AG09319 (cell line): ENCODE data around the gene ARHGDIG.

Source experiments
- DNase-seq: peaks from one replicate; pipeline ENCODE4 v3.0.0-alpha.2; 2010; ENCODE audit warnings: low read depth; ENCODE audit errors: extremely low read depth
- CTCF ChIP-seq: IDR thresholded peaks from 2 replicates; pipeline ENCODE4 v1.5.1; 2011; ENCODE audit warnings: low read depth, mild to moderate bottlenecking, inconsistent platforms, low read length, moderate library complexity

Gene ARHGDIG

GRCh38 chr16:269061-269796 lies 11.2 kb upstream of the ARHGDIG start:
- no peak for TF ChIP-seq CTCF
- no peak for DNase-seq

GRCh38 chr16:270381-271255 lies 9.8 kb upstream of the ARHGDIG start:
- DNase-seq: no peak

GRCh38 chr16:272633-273546 lies 7.5 kb upstream of the ARHGDIG start:
- no peak for TF ChIP-seq CTCF
- DNase-seq: no peak

More at GRCh38 chr16:270381-271255, 9.8 kb upstream of the ARHGDIG start:
- no peak for TF ChIP-seq CTCF

- DNase-seq: no peak
- no peak for TF ChIP-seq CTCF
Measured at GRCh38 chr16:273547-274421, 6.6 kb upstream of the ARHGDIG start.

- no peak for DNase-seq
- TF ChIP-seq CTCF: no peak
Measured at GRCh38 chr16:275041-275641, 5.2 kb upstream of the ARHGDIG start.

- TF ChIP-seq CTCF: no peak
Measured at GRCh38 chr16:275786-276232, 4.6 kb upstream of the ARHGDIG start, which contains the start of gene RGS11. TSS of gene RGS11 (minus strand) at chr16:275944. CDS start at chr16:275911, 33 bp downstream.

More at GRCh38 chr16:275786-276232, 4.6 kb upstream of the ARHGDIG start, which contains the start of gene RGS11:
- DNase-seq: no peak
